Measurements from ENCODE around the gene TRIM4.

Gene TRIM4

DNA sequence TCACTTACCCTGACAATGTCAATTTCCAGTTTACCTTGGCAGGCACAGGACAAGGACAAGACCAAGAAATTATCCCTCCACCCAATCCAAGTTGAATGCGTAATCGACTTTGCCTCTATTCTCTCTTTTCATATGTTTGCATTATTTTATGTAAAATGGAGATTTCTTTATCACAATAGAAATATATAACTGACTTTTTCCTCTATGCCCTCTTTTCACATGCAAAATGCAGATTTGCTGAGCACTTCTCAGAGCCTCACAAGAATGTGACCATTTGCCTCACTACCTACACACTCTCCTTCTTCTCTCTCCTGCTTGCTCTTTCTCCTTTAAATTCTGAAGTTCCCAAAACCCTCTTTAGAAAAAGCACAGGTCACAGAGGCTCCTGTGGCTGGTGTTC, 76.4 kb downstream of the TRIM4 start:
- Histone ChIP-seq H3K27ac (no peak overlapping the region), H3K27me3 (no peaks in the 10 kb centered on the region), H4K20me1 (no peaks in the 10 kb centered on the region), H3K4me2 (no peak overlapping the region), H3K4me3 (no peak overlapping the region), H3K9me3 (replicated peaks in 1 of 11) (no peaks in the 10 kb centered on the region), H3K36me3 (no peaks in the 10 kb centered on the region), H3K4me1 (peaks cover 0 to 5% (median 0%) of the 10 kb centered on the region in 10 experiments; a peak in 3 of 20 replicates), H3K9ac (no peak overlapping the region)
- TF ChIP-seq Cebpa-rat (IDR thresholded peaks at IDR 0.05), result no peak

Data from BLaER1 treated with 17β-estradiol and CSF1 and Interleukin-3, amounts not matched to agents 10 nM and 100 nM (cell line).